GM19023 (cell line): Measurements from ENCODE around the gene GRIN2A.

Experiments
- ATAC-seq: cut with Tn5 transposase; IDR thresholded peaks from one replicate; pipeline ENCODE4 v1.9.1; 2021; ENCODE audit warnings: mild to moderate bottlenecking, moderate library complexity; ENCODE audit not compliant: unreplicated experiment

The GRIN2A gene

GRCh38 chr16:10188236-10188635 is 6.0 kb upstream of the GRIN2A start:
- no peak for ATAC-seq

- peak; percentile 70 for ATAC-seq
Observed at GRCh38 chr16:10181196-10182162, 749 bp downstream of the GRIN2A start.

- no peak for ATAC-seq
Observed at GRCh38 chr16:10180771-10181163, 1.5 kb downstream of the GRIN2A start.

GRCh38 chr16:10180042-10180770 is 2.0 kb downstream of the GRIN2A start:
- ATAC-seq = no peak

- no peak for ATAC-seq
Observed at GRCh38 chr16:10178526-10178925, 3.7 kb downstream of the GRIN2A start.

GRCh38 chr16:10178080-10178479 is 4.1 kb downstream of the GRIN2A start:
- ATAC-seq = no peak

GRCh38 chr16:10172848-10173655 is 9.2 kb downstream of the GRIN2A start:
- no peak for ATAC-seq

- ATAC-seq = no peak
Observed at GRCh38 chr16:10171221-10171620, 11.0 kb downstream of the GRIN2A start.

GRCh38 chr16:10169904-10170410 is 12.3 kb downstream of the GRIN2A start:
- no peak for ATAC-seq

GRCh38 chr16:10169031-10169430 is 13.2 kb downstream of the GRIN2A start:
- ATAC-seq = no peak

GRCh38 chr16:10168258-10168657 is 14.0 kb downstream of the GRIN2A start:
- no peak for ATAC-seq

GRCh38 chr16:10165643-10166042 is 16.6 kb downstream of the GRIN2A start:
- no peak for ATAC-seq

GRCh38 chr16:10162981-10163380 is 19.2 kb downstream of the GRIN2A start:
- ATAC-seq = no peak

GRCh38 chr16:10156099-10156498 is 26.1 kb downstream of the GRIN2A start:
- no peak for ATAC-seq

GRCh38 chr16:10154389-10154788 is 27.8 kb downstream of the GRIN2A start:
- ATAC-seq = no peak

GRCh38 chr16:10153985-10154384 is 28.2 kb downstream of the GRIN2A start:
- no peak for ATAC-seq

GRCh38 chr16:10151718-10152117 is 30.5 kb downstream of the GRIN2A start:
- no peak for ATAC-seq

- ATAC-seq = no peak
Observed at GRCh38 chr16:10150906-10151305, 31.3 kb downstream of the GRIN2A start.

GRCh38 chr16:10145542-10146035 is 36.6 kb downstream of the GRIN2A start:
- ATAC-seq = no peak

- no peak for ATAC-seq
Observed at GRCh38 chr16:10141671-10142070, 40.6 kb downstream of the GRIN2A start.

- ATAC-seq = no peak
Observed at GRCh38 chr16:10138881-10139280, 43.3 kb downstream of the GRIN2A start.
